Neutrophil (primary cell): ENCODE results near the gene BRIP1.

Source experiments
- H3K27ac ChIP-seq: fragments of 200-600 bp; sonication (generic); 2 replicates; pipeline ENCODE4 v1.5.1; 2016; ENCODE audit warnings: mild to moderate bottlenecking, moderate library complexity
- H3K27me3 ChIP-seq: fragments of 200-600 bp; sonication (generic); 2 replicates; pipeline ENCODE4 v1.6.0; 2016; ENCODE audit warnings: mild to moderate bottlenecking
- H3K36me3 ChIP-seq: fragments of 200-600 bp; sonication (generic); 2 replicates; pipeline ENCODE4 v1.5.1; 2017
- H3K4me1 ChIP-seq, 2 experiments: fragments of 200-600 bp in 1 of 2; sonication (generic) in 1 of 2; 1 replicate in 1 of 2; 2 replicates in 1 of 2; pipeline versions ENCODE4 v1.5.1 to v1.6.1; 2013 to 2016; ENCODE audit warnings: low read depth in 1 of 2, low read length in 1 of 2, mild to moderate bottlenecking in 1 of 2, moderate library complexity in 1 of 2; ENCODE audit not compliant: control insufficient read depth in 1 of 2, insufficient read depth in 1 of 2
- H3K4me3 ChIP-seq, 2 experiments: fragments of 200-600 bp in 1 of 2; sonication (generic) in 1 of 2; 1 replicate in 1 of 2; 2 replicates in 1 of 2; pipeline ENCODE4 v1.5.1; 2013 to 2016; ENCODE audit warnings: low read depth in 1 of 2, low read length in 1 of 2, mild to moderate bottlenecking in 1 of 2, moderate library complexity in 1 of 2
- H3K9me3 ChIP-seq: fragments of 200-600 bp; sonication (generic); 2 replicates; pipeline ENCODE4 v1.5.1; 2016
- CTCF ChIP-seq: fragments of 200-600 bp; sonication (generic); IDR thresholded peaks from 2 replicates; pipeline ENCODE4 v1.5.1; 2016; ENCODE audit warnings: antibody characterized with exemption

BRIP1 gene

GRCh38 chr17:61834610-61835009 lies 28.7 kb downstream of the BRIP1 start:
- H3K36me3 ChIP-seq = peaks cover 6% of the 10 kb centered on the region
- no peaks in the 10 kb centered on the region for H3K4me1 ChIP-seq
- H3K27ac ChIP-seq = no peak overlapping the region
- no peak for TF ChIP-seq CTCF
- no peaks in the 10 kb centered on the region for H3K27me3 ChIP-seq
- no peak overlapping the region for H3K4me3 ChIP-seq
- no peaks in the 10 kb centered on the region for H3K9me3 ChIP-seq

- no peak for TF ChIP-seq CTCF
Measured at GRCh38 chr17:61833536-61834193, 29.7 kb downstream of the BRIP1 start.

GRCh38 chr17:61832463-61832862 lies 30.9 kb downstream of the BRIP1 start:
- H3K27me3 ChIP-seq = no peaks in the 10 kb centered on the region
- TF ChIP-seq CTCF = no peak

More at GRCh38 chr17:61833536-61834193, 29.7 kb downstream of the BRIP1 start:
- Histone ChIP-seq H3K4me3 (no peak overlapping the region), H3K4me1 (no peaks in the 10 kb centered on the region), H3K36me3 (peaks cover 6% of the 10 kb centered on the region), H3K9me3 (no peaks in the 10 kb centered on the region), H3K27me3 (no peaks in the 10 kb centered on the region), H3K27ac (no peak overlapping the region)

GRCh38 chr17:61831099-61831498 lies 32.2 kb downstream of the BRIP1 start:
- H3K27ac ChIP-seq = no peak overlapping the region
- H3K36me3 ChIP-seq = peaks cover 6% of the 10 kb centered on the region
- no peaks in the 10 kb centered on the region for H3K4me1 ChIP-seq
- no peak overlapping the region for H3K4me3 ChIP-seq
- TF ChIP-seq CTCF = no peak
- no peaks in the 10 kb centered on the region for H3K27me3 ChIP-seq
- no peaks in the 10 kb centered on the region for H3K9me3 ChIP-seq

More at GRCh38 chr17:61832463-61832862, 30.9 kb downstream of the BRIP1 start:
- Histone ChIP-seq H3K9me3 (no peaks in the 10 kb centered on the region), H3K4me3 (no peak overlapping the region), H3K4me1 (no peaks in the 10 kb centered on the region), H3K36me3 (peaks cover 6% of the 10 kb centered on the region), H3K27ac (no peak overlapping the region)

- peaks cover 6% of the 10 kb centered on the region for H3K36me3 ChIP-seq
- no peak for TF ChIP-seq CTCF
Measured at GRCh38 chr17:61828694-61829093, 34.6 kb downstream of the BRIP1 start.

More at GRCh38 chr17:61828694-61829093, 34.6 kb downstream of the BRIP1 start:
- Histone ChIP-seq H3K4me3 (no peak overlapping the region), H3K4me1 (no peaks in the 10 kb centered on the region), H3K27ac (no peak overlapping the region), H3K9me3 (no peaks in the 10 kb centered on the region), H3K27me3 (no peaks in the 10 kb centered on the region)
